Activated T-cell treated with anti-CD3 and anti-CD28 coated beads for 1 hour (primary cell): ENCODE data around the gene AMOTL1.

ENCODE experiments used
- DNase-seq: peaks from one replicate; pipeline ENCODE4 v3.0.0-alpha.2; 2020; ENCODE audit warnings: low read depth

Gene AMOTL1

DNA sequence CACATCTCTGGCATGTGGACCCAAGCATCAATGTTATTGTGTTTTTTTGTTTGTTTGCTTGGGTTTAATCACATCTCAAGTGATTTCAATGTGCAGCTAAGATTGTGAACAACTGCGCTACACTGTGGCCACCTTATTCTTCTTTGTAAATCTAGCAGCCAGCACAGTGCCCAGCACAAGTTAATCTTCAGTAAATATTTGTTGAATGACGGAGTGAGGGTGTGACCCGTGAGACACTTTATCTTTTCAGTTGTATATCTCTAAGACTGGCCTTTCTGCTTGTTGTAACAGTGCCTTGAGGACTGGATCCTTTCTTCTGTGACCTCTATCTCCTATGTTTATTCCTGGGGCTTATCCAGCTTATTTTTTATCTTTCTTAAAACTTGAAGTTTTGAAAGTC lies 21.4 kb upstream of the AMOTL1 start:
- no peak for DNase-seq

DNA sequence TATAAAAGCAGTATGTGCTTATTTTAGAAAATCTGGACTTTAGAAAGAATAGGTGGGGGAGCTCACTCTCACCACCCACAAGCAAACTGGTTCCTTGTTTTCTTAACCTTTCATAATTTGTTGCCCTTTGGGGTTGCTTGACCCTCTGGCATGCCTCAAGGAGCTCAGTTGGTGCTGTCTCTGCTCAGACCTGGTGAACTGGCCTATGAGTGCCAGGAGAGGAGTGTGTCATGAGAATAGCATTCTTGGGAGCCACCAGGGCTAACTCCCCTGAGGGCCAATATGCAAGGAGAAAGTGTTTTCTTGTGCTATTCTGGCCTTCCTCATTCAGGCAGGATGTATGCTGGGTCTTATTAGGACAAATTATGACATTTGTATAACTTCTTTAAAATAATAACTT lies 21.0 kb upstream of the AMOTL1 start:
- no peak for DNase-seq

DNA sequence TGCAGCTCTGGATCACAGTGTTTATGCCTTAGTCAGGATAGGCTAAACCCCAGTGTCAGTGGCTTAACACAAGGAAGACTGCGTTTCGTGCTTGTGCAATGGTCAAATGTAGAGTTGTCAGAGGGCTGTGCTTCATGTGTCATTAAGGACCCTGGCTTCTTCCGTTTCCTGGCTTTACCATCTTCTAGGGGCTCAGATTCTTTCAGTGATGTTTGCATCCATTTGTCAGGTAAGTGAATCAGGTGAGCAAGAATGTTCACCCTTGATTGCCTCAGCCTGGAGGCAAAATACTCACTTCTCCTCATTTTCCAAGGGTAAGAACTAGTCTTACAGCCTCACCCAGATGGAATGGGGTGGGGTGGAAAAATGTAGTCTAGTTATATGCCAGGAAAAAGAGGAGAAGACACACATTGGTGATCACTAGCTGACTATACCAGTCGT lies 20.5 kb upstream of the AMOTL1 start:
- no peak for DNase-seq

- DNase-seq = no peak
Observed at GRCh38 chr11:94749369-94749768, 18.8 kb upstream of the AMOTL1 start.

GRCh38 chr11:94750319-94751217 lies 17.6 kb upstream of the AMOTL1 start:
- DNase-seq = no peak

DNA sequence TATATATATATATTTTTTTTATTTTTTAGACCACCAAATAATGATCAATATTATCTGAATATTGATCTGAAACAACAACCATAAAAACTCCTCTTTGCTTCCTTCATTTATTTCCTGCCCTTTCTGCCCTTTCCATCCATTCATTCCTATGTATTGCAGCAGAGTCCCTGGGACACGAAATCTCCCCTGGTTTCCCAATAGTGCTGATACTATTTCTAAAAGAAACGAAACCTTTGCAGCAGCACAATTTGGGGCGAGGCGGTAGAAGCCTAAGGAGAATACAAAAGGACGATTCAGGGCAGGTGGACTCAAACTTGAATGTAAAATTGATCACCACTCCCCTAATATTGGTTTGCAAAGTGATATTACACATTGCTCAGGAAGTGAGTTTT lies 16.9 kb upstream of the AMOTL1 start:
- DNase-seq = no peak

- DNase-seq = no peak
Observed at GRCh38 chr11:94751786-94752185, 16.4 kb upstream of the AMOTL1 start.

DNA sequence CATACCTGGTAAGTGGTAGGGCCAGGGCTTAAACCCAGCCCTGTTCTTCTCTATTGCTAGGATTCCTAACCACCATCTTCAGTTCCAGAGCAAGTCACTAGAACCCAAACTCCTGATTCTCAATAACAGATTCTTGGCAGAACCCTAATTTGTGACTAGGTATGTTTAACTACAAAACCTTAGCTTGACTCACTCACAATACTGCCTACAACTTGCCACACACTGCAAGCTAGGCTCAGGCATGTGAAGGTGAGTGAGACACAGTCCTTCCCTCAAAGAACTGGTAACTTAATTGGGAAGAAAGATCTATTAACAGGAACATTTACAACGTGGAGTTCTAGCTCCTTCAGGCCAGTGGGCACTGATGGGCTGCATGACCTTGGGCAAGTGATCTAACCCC lies 14.5 kb upstream of the AMOTL1 start:
- DNase-seq = no peak

DNA sequence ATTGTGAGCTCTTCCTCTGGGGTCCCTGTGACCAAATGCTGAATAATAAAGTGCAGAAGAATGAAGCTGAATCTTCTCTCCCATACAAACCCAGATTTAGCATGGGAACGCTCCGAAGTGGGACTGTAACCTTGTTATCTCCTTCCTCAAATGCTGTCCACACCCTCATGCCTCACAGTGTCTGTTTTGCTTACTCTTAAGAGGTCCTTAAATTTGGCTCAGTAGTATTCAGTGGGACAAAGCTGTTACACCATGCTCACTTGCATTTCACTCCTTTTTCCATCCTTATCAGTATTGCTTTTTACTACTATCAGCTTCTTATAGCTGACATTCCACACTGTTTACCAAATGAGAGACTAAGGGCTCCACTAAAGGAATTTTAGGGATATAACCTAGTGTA lies 13.8 kb upstream of the AMOTL1 start:
- DNase-seq = no peak

GRCh38 chr11:94754819-94755218 lies 13.3 kb upstream of the AMOTL1 start:
- no peak for DNase-seq

DNA sequence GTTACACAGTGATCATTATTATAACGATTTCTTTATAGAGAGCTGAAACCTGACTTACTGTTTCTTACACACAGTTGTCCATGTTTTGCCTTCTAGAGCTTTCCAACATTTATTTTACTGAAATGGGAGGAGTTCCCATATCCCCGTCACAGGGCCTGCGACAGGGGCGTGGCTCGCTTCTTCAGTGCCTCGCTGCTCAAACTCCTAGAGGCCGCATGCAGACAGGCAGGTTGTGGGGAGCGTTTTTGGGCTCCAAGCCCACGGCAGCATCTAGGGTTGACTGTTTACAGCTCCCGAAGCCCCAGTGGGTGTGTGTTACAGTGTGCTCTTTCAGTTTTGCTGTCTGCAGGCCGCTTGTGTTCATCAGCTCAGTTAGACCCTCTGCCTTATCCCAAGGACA lies 12.7 kb upstream of the AMOTL1 start:
- no peak for DNase-seq

- no peak for DNase-seq
Observed at GRCh38 chr11:94757037-94757735, 11.0 kb upstream of the AMOTL1 start.

DNA sequence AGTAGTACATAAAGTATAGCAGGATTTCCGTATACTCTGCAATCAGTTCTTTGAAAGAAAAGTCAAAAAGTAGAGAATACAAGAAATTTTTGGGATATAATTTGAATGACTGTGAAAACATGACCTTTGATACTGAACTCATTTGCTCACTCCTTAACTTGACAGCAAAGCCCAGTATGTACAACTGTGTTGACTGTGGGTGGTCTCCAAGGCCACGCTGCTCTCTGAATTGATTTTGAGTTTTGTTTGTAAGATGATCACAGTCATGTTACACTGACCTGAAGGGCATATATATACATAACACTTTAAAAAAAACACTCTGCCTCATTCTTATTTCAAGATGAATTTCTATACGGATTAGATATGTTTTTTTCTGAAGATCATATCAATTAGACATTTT lies 9.5 kb upstream of the AMOTL1 start:
- no peak for DNase-seq

DNA sequence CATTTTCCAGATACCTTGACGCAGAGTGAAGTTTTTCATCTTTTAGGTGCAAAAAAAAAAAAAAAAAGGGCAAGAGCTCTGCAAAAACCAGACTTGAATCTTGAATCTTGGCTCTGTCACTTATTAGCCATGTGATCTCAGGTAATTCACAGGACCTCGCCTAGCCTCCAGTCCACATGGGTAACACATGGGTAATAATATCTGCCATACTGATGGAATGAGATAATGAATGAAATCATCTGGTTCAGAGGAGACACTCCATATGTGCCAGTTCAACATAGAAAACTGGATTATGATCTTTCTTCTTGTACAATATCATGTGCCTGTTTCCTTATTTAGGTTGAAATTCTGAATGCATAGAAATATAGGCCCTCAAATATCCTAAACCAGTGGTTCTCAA lies 8.6 kb upstream of the AMOTL1 start:
- DNase-seq = no peak

DNA sequence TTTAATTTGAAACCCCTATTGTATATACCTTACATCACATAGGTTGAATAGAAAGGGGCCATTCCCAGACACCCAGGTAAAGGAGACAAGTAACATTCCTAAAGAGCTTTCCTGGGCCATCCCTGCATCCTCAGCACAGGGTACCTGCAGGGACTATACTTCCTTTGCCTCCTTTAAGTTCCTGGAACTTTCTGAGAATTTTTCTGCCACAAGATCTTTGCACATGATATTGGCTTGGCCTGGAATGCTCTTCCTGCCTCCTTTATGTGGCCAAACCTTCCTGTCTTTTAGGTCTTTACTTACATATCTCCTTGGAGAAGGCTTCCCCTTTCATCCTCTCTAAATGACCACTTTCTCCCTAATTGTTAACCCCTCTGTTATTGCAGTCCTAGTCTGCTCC lies 7.9 kb upstream of the AMOTL1 start:
- DNase-seq = no peak

DNA sequence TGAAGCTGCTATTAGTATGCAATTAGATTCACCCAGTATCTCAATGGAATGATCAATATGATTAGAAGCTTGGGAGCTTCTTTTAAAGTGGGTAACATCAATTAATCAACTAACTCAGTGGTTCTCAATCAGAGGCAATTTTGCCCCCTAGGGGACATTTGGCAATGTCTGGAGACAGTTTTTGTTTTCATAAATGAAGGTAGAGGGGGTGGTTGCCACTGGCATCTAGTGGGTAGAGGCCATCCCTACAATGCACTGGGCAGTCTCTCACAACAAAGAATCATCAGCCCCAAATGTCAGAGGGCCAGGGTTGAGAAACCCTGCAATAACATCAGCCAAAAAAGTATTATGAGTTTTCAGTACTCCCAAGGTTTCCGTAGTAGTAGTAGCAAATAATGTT lies 5.9 kb upstream of the AMOTL1 start:
- DNase-seq = no peak

GRCh38 chr11:94762995-94763394 lies 5.2 kb upstream of the AMOTL1 start:
- DNase-seq = no peak

DNA sequence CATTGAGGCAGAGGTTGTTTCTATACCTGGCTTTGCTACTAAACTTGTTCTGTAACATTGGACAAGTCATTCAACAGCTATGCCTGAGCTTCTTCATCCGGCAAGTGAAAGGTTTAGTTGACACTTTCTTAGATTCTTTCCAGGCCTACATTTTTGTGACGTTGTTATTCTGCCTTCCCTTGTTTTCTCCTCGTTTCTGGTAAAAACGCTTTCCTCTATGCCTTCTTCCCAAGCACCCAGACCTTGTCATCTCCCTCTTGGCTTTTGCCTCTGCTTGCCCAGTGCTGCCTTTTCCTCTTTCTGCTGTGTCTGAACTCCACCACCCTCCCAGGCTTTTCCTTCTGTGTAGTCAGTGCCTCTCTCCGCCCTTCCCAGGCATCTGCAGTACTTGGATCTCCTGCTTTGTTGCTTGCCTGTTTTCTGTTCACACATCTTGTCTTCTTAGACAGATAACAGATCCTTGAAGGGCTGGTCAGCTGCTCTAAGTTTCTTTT lies 1.4 kb upstream of the AMOTL1 start:
- DNase-seq = no peak

- DNase-seq = no peak
Observed at GRCh38 chr11:94767291-94767690, 865 bp upstream of the AMOTL1 start.

- DNase-seq = no peak
Observed at GRCh38 chr11:94768602-94769541, 716 bp downstream of the AMOTL1 start.

- no peak for DNase-seq
Observed at GRCh38 chr11:94769880-94770279, 1.7 kb downstream of the AMOTL1 start.

DNA sequence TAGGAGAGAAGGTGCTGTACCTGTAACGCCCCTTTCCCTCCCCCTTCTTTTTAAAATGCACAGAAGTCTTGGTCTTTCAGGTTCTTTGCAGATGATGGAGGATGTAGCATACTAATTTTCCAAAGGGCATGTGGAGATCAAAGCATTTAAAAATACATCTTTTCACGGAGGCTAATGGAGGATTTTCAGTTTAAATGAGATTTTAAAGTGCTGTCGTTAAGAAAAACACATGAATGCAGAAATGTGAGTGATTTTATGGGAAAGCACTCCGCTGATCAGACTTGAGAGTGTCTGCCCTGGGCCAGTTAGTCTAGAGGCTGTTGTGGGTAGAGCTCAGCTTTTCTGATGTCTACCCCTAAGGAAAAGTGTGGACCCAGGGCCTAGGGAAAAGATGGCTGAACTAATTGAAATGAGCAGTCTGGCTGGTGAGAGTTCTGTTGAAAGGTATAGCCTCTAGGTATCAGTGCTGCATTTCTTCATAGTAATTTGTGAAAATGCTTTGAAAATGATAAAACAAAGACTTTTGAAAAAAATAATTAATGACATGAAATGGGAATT lies 2.5 kb downstream of the AMOTL1 start:
- DNase-seq = no peak
